Measurements from ENCODE around the gene NECAB2. TPM values are rescaled to one million over a fixed set of nuclear protein-coding genes. Genes with fewer than 3 reads are reported as not detected.

Gene NECAB2
- total and polyA plus RNA-seq, 2 experiments from 2014 or later: 1.6 to 5.1 TPM

DNA sequence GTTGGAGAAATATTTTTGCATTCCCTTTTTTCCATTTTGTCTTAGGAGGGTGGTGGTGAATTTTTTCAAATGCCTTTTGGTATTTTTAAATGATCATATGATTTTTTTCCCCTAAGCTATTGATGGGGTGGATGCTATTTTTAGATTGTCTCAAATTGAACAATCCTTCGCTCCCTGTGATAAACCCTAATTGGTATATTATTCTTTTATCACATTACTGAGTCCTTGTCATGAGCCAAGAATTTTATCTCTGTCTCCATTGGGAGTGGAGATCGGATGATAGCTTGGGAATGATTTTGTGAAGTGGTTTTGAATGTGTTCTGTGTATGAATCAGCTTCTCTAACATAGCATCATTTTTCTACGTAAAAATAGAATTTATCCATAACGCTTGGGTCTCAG, 15.4 kb downstream of the NECAB2 start (continued):
- TF ChIP-seq, protein P1, sequence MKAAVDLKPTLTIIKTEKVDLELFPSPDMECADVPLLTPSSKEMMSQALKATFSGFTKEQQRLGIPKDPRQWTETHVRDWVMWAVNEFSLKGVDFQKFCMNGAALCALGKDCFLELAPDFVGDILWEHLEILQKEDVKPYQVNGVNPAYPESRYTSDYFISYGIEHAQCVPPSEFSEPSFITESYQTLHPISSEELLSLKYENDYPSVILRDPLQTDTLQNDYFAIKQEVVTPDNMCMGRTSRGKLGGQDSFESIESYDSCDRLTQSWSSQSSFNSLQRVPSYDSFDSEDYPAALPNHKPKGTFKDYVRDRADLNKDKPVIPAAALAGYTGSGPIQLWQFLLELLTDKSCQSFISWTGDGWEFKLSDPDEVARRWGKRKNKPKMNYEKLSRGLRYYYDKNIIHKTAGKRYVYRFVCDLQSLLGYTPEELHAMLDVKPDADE (IDR thresholded peaks at IDR 0.05): no peak
- TF ChIP-seq POLR2AphosphoS5 (IDR thresholded peaks at IDR 0.05; ENCODE audit: low read depth) (no peak), REST (IDR thresholded peaks at IDR 0.05; ENCODE audit: unreplicated experiment) (no peak), JUNB (IDR thresholded peaks at IDR 0.05; ENCODE audit: unreplicated experiment) (no peak), ZNF331 (CRISPR knock-in tag; IDR thresholded peaks at IDR 0.05; ENCODE audit: low read depth) (no peak), CREB1 (CRISPR knock-in tag; IDR thresholded peaks at IDR 0.05; ENCODE audit: low read depth) (no peak), EZH2phosphoT487 (IDR thresholded peaks at IDR 0.05; ENCODE audit: unreplicated experiment) (no peak)

DNA sequence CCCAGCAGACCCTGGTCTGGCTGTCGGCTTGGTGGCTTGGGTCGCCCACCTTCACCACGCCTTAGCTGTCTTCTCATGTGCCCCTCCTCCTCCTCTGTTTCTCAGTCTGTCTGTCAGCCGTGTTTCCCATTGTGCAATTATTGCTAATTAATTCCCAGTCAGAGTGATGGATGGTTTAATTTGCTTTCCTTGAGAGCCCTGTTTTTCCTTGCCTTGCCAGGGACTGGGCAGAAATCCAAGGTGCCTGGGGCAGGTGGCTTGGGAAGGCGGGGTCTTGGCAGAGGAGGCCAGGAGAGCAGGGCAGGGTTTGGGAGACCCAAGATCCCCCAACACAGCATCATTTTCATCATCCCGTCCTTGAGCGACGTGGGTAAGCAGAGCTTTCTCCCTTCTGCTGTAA, 21.3 kb downstream of the NECAB2 start:
- H3K4me1 ChIP-seq (ENCODE audit: insufficient read depth): no peaks in the 10 kb centered on the region
- Mint-ChIP-seq H3K4me3 (no peak overlapping the region), H3K36me3 (ENCODE audit: low read depth) (no peaks in the 10 kb centered on the region), H3K9me3 (no peaks in the 10 kb centered on the region; the same call in 2 of the 3 replicates), H3K27me3 (ENCODE audit: insufficient read depth, low read depth, poor library complexity) (peaks cover 12% of the 10 kb centered on the region), H3K27ac (no peak overlapping the region), H3K4me1 (peaks cover 9% of the 10 kb centered on the region; the same call in 1 of the 3 replicates)
- ATAC-seq: no peak
- no peaks in the 10 kb centered on the region for H3K36me3 ChIP-seq (ENCODE audit: insufficient read depth)
- no peak overlapping the region for H2AFZ ChIP-seq
- no peaks in the 10 kb centered on the region for H3F3A ChIP-seq (replicated peaks; ENCODE audit: low read depth)
- H4K20me1 ChIP-seq (replicated peaks; ENCODE audit: insufficient read depth): no peaks in the 10 kb centered on the region
- no peak overlapping the region for H3K4me3 ChIP-seq
- no peaks in the 10 kb centered on the region for H3K79me2 ChIP-seq (replicated peaks; ENCODE audit: insufficient read depth)
- no peak overlapping the region for H3K4me2 ChIP-seq
- H3K27me3 ChIP-seq (ENCODE audit: insufficient read depth): no peaks in the 10 kb centered on the region
- H3K27ac ChIP-seq (ENCODE audit: low read depth): no peak overlapping the region
- no peaks in the 10 kb centered on the region for H3K9me2 ChIP-seq (ENCODE audit: insufficient read depth)
- no peak for DNase-seq (ENCODE audit: low spot score)
- TF ChIP-seq CTCF (conservative IDR thresholded peaks at IDR 0.05; ENCODE audit: low read depth in 2 of 2): no peak
- TF ChIP-seq ZNF462 (CRISPR knock-in tag; IDR thresholded peaks at IDR 0.05): no peak
- TF ChIP-seq POLR2AphosphoS5 (IDR thresholded peaks at IDR 0.05; ENCODE audit: low read depth): no peak
- TF ChIP-seq ZNF331 (CRISPR knock-in tag; IDR thresholded peaks at IDR 0.05; ENCODE audit: low read depth): no peak
- no peak for TF ChIP-seq ZNF114 (CRISPR knock-in tag; IDR thresholded peaks at IDR 0.05)
- no peak for TF ChIP-seq STAT1 (IDR thresholded peaks at IDR 0.05; ENCODE audit: unreplicated experiment)
- TF ChIP-seq NANOG (IDR thresholded peaks at IDR 0.05; ENCODE audit: borderline replicate concordance): no peak
- TF ChIP-seq EZH2 (IDR thresholded peaks at IDR 0.05; ENCODE audit: low read depth, unreplicated experiment): no peak
- TF ChIP-seq EZH2phosphoT487 (IDR thresholded peaks at IDR 0.05; ENCODE audit: unreplicated experiment): no peak

Data from GM23338 (cell line).